Measurements from ENCODE around the gene PHOSPHO1. TPM values are rescaled to one million over a fixed set of nuclear protein-coding genes. Genes with fewer than 3 reads are reported as not detected.

The PHOSPHO1 gene
- total RNA-seq, 4 donors from 2014 or later: 0.13 to 0.92 (median 0.39) TPM; not detected in 1

- 80 to 84% methylated on average over 2 to 3 of the region's 6 CpGs for WGBS, 2 donors (ENCODE audit: low coverage in 1 of 2)
- no peak overlapping the region for H3K4me3 ChIP-seq
- no peak for TF ChIP-seq POLR2AphosphoS5 (IDR thresholded peaks at IDR 0.05)
- TF ChIP-seq POLR2A (IDR thresholded peaks at IDR 0.05): no peak
- TF ChIP-seq CTCF (IDR thresholded peaks at IDR 0.05): no peak
- no peak for TF ChIP-seq EP300 (IDR thresholded peaks at IDR 0.05)
- no peaks in the 10 kb centered on the region for H3K36me3 ChIP-seq
- ATAC-seq: no peak
- H3K9me3 ChIP-seq: no peaks in the 10 kb centered on the region
- H3K4me1 ChIP-seq: peaks cover 0 to 9% (median 0%) of the 10 kb centered on the region in 3 donors
- peaks cover 22% of the 10 kb centered on the region for H3K27me3 ChIP-seq
- H3K27ac ChIP-seq: no peak overlapping the region
Observed at GRCh38 chr17:49252148-49252695, 21.6 kb upstream of the PHOSPHO1 start.

DNA sequence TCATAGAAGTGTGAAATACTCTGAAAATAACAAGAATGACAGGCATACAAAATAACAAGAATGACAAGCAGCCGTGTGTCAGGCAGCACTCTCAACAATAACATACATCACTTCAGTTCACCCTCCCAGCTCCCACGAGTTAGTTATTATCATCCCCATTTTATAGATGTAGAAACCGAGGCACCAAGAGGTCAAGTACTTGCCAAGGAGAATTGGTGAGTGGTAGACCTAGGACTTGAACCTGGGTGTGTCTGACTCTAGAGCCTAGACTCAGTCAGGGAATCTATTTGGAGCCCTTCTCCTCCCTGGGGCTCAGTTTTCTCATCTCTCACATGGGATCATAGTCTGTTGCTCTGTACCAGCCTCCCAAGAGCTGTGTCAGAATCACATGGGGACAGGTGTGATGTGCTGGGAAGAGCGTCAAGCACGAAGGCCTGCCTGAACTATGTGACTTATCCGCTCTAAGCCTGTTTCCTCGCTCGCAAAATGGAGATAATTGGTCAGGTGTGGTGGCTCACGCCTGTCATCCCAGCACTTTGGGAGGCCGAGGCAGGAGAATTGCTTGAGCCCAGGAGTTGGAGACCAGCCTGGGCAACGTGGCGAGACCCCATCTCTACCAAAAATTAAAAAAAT lies 19.4 kb upstream of the PHOSPHO1 start:
- H3K4me1 ChIP-seq: peaks cover 0 to 9% (median 0%) of the 10 kb centered on the region in 3 donors
- H3K4me3 ChIP-seq: no peak overlapping the region
- H3K36me3 ChIP-seq: no peaks in the 10 kb centered on the region
- H3K27me3 ChIP-seq: peaks cover 34% of the 10 kb centered on the region
- no peaks in the 10 kb centered on the region for H3K9me3 ChIP-seq
- H3K27ac ChIP-seq: no peak overlapping the region
- TF ChIP-seq POLR2AphosphoS5 (IDR thresholded peaks at IDR 0.05) (no peak), POLR2A (IDR thresholded peaks at IDR 0.05) (no peak), CTCF (IDR thresholded peaks at IDR 0.05) (no peak), EP300 (IDR thresholded peaks at IDR 0.05) (no peak)
- 90 to 100% methylated on average over 5 to 6 of the region's 12 CpGs for WGBS, 2 donors (ENCODE audit: low coverage in 1 of 2)
- ATAC-seq: no peak

- no peaks in the 10 kb centered on the region for H3K36me3 ChIP-seq
- no peaks in the 10 kb centered on the region for H3K9me3 ChIP-seq
- H3K27ac ChIP-seq: no peak overlapping the region
- TF ChIP-seq EP300 (IDR thresholded peaks at IDR 0.05) (no peak), POLR2A (IDR thresholded peaks at IDR 0.05) (no peak), POLR2AphosphoS5 (IDR thresholded peaks at IDR 0.05) (no peak), CTCF (IDR thresholded peaks at IDR 0.05) (no peak)
- no CpG with 5 or more reads among the region's 10 CpGs for WGBS, 2 donors (ENCODE audit: low coverage in 1 of 2)
- no peak for ATAC-seq
- peaks cover 0 to 9% (median 0%) of the 10 kb centered on the region in 3 donors for H3K4me1 ChIP-seq
- H3K27me3 ChIP-seq: peaks cover 34% of the 10 kb centered on the region
- no peak overlapping the region for H3K4me3 ChIP-seq
Observed at GRCh38 chr17:49249292-49249794, 18.8 kb upstream of the PHOSPHO1 start.

DNA sequence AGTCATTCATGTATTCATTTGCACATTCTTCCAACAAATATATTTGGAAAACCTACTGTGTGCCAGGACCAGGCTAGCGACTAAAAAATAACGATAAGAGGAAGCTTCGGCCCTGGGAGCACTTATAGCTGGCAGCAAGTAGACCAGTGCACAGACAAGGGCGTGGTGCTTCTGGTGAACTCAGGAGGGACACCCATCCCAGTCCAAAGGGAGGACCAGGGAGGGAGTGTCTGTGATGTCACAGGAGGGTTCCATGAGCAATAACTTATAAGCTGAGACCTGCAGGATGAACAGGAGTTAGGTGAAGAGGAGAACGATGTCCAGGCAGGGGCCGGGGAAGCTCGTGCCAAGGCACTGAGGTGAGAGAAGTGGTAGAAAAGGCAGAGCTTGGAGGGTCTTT lies 17.4 kb upstream of the PHOSPHO1 start:
- Histone ChIP-seq H3K4me3 (no peak overlapping the region), H3K4me1 (peaks cover 0 to 9% (median 0%) of the 10 kb centered on the region in 3 donors), H3K9me3 (no peaks in the 10 kb centered on the region), H3K36me3 (no peaks in the 10 kb centered on the region), H3K27ac (no peak overlapping the region), H3K27me3 (peaks cover 34% of the 10 kb centered on the region)
- WGBS, 2 donors (ENCODE audit: low coverage in 1 of 2): 91 to 95% methylated on average over 6 to 7 of the region's 7 CpGs
- TF ChIP-seq EP300 (IDR thresholded peaks at IDR 0.05) (no peak), POLR2AphosphoS5 (IDR thresholded peaks at IDR 0.05) (no peak), CTCF (IDR thresholded peaks at IDR 0.05) (no peak), POLR2A (IDR thresholded peaks at IDR 0.05) (no peak)
- no peak for ATAC-seq

GRCh38 chr17:49244839-49245238 lies 14.3 kb upstream of the PHOSPHO1 start:
- no peaks in the 10 kb centered on the region for H3K9me3 ChIP-seq
- no peak overlapping the region for H3K4me3 ChIP-seq
- no peaks in the 10 kb centered on the region for H3K36me3 ChIP-seq
- no peak for ATAC-seq
- peaks cover 34% of the 10 kb centered on the region for H3K27me3 ChIP-seq
- H3K27ac ChIP-seq: no peak overlapping the region
- peaks cover 0 to 9% (median 0%) of the 10 kb centered on the region in 3 donors for H3K4me1 ChIP-seq
- no peak for TF ChIP-seq EP300 (IDR thresholded peaks at IDR 0.05)
- no peak for TF ChIP-seq CTCF (IDR thresholded peaks at IDR 0.05)
- no peak for TF ChIP-seq POLR2AphosphoS5 (IDR thresholded peaks at IDR 0.05)
- TF ChIP-seq POLR2A (IDR thresholded peaks at IDR 0.05): no peak
- 94 to 100% methylated on average over 2 of the region's 4 CpGs for WGBS, 2 donors (ENCODE audit: low coverage in 1 of 2)

Measured in gastroesophageal sphincter (tissue), 4 donors.